Parathyroid adenoma (tissue), 2 donors: ENCODE results near the gene LPP.

Experiments used
- H2AFZ ChIP-seq: fragments of 300-600 bp; sonication (generic); one replicate; pipeline ENCODE4 v1.7.0; 2017; ENCODE audit warnings: antibody characterized with exemption, mild to moderate bottlenecking
- H3K27ac ChIP-seq: fragments of 300-600 bp; sonication (generic); one replicate; pipeline ENCODE4 v1.7.0; 2017
- H3K27me3 ChIP-seq: fragments of 300-600 bp; sonication (generic); one replicate; pipeline ENCODE4 v1.7.0; 2017; ENCODE audit warnings: low read length; ENCODE audit not compliant: control insufficient read depth, insufficient read depth
- H3K36me3 ChIP-seq: fragments of 300-600 bp; sonication (generic); one replicate; pipeline ENCODE4 v1.7.0; 2017; ENCODE audit warnings: low read length; ENCODE audit not compliant: control insufficient read depth, insufficient read depth
- H3K4me1 ChIP-seq: fragments of 300-600 bp; sonication (generic); one replicate; pipeline ENCODE4 v1.7.0; 2017; ENCODE audit warnings: control low read depth
- H3K4me2 ChIP-seq: fragments of 300-600 bp; sonication (generic); one replicate; pipeline ENCODE4 v1.7.0; 2017; ENCODE audit warnings: low read length
- H3K4me3 ChIP-seq: fragments of 300-600 bp; sonication (generic); one replicate; pipeline ENCODE4 v1.7.0; 2017; ENCODE audit warnings: low read depth, low read length
- H3K79me2 ChIP-seq: fragments of 300-600 bp; sonication (generic); one replicate; pipeline ENCODE4 v1.7.0; 2017; ENCODE audit warnings: control low read depth
- H3K9ac ChIP-seq: fragments of 300-600 bp; sonication (generic); one replicate; pipeline ENCODE4 v1.7.0; 2017; ENCODE audit warnings: mild to moderate bottlenecking
- H3K9me3 ChIP-seq: fragments of 300-600 bp; sonication (generic); one replicate; pipeline ENCODE4 v1.7.0; 2017; ENCODE audit warnings: low read length; ENCODE audit not compliant: control insufficient read depth
- TF ChIP-seq, protein P1 (sequence below): fragments of 300-600 bp; sonication (generic); IDR thresholded peaks from one replicate; pipeline ENCODE4 v1.7.0; 2017; ENCODE audit warnings: antibody characterized with exemption, mild to moderate bottlenecking
- donor health status: primary hyperparathyroidism.

LPP gene

GRCh38 chr3:188680189-188680588 is 526.2 kb downstream of the LPP start:
- Histone ChIP-seq H3K9me3 (no peaks in the 10 kb centered on the region), H3K27ac (no peak overlapping the region), H3K79me2 (no peaks in the 10 kb centered on the region), H3K27me3 (no peaks in the 10 kb centered on the region), H3K4me1 (peaks cover 9% of the 10 kb centered on the region), H2AFZ (no peak overlapping the region), H3K4me3 (no peak overlapping the region), H3K9ac (no peak overlapping the region), H3K36me3 (no peaks in the 10 kb centered on the region), H3K4me2 (peak overlapping the region; percentile 20)
- TF ChIP-seq, protein P1, sequence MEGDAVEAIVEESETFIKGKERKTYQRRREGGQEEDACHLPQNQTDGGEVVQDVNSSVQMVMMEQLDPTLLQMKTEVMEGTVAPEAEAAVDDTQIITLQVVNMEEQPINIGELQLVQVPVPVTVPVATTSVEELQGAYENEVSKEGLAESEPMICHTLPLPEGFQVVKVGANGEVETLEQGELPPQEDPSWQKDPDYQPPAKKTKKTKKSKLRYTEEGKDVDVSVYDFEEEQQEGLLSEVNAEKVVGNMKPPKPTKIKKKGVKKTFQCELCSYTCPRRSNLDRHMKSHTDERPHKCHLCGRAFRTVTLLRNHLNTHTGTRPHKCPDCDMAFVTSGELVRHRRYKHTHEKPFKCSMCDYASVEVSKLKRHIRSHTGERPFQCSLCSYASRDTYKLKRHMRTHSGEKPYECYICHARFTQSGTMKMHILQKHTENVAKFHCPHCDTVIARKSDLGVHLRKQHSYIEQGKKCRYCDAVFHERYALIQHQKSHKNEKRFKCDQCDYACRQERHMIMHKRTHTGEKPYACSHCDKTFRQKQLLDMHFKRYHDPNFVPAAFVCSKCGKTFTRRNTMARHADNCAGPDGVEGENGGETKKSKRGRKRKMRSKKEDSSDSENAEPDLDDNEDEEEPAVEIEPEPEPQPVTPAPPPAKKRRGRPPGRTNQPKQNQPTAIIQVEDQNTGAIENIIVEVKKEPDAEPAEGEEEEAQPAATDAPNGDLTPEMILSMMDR: no peak

GRCh38 chr3:188680605-188681004 is 526.6 kb downstream of the LPP start:
- TF ChIP-seq, protein P1: no peak
- Histone ChIP-seq H3K4me2 (no peak overlapping the region), H3K4me3 (no peak overlapping the region), H3K79me2 (no peaks in the 10 kb centered on the region), H3K27ac (no peak overlapping the region), H3K9ac (no peak overlapping the region), H3K36me3 (no peaks in the 10 kb centered on the region), H2AFZ (no peak overlapping the region), H3K27me3 (no peaks in the 10 kb centered on the region), H3K4me1 (peaks cover 9% of the 10 kb centered on the region), H3K9me3 (no peaks in the 10 kb centered on the region)

- Histone ChIP-seq H3K4me3 (no peak overlapping the region), H3K9me3 (no peaks in the 10 kb centered on the region), H3K4me2 (no peak overlapping the region), H3K27ac (no peak overlapping the region), H3K36me3 (no peaks in the 10 kb centered on the region), H2AFZ (no peak overlapping the region), H3K9ac (no peak overlapping the region), H3K79me2 (no peaks in the 10 kb centered on the region), H3K27me3 (no peaks in the 10 kb centered on the region), H3K4me1 (peaks cover 9% of the 10 kb centered on the region)
- TF ChIP-seq, protein P1: no peak
These were observed 528.4 kb downstream of the LPP start for GRCh38 chr3:188682316-188682715.

DNA sequence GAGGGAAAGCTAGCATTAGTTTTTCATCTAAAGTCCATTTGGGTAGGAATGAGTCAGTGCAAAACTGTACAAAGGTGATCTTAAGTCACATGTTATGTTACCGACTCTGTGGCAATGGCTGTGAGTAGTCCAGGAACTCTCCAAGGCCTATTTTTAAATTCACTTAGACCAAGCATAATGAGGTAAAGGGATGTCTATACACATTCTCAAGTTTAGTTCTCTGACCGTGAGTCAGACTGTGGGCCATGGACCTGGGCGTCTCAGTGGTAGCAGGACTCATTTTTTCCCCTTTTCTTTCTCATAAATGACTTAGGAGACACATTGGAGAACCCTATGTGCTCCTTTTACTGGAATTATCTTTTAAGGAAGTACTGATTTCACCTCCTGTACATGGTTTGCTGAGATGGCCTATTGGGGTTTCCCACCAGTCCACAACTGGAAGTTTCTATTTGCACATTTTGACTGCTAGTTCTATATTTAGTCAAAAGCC is 529.1 kb downstream of the LPP start:
- Histone ChIP-seq H3K4me1 (peaks cover 9% of the 10 kb centered on the region), H3K79me2 (no peaks in the 10 kb centered on the region), H3K4me3 (no peak overlapping the region), H3K27me3 (no peaks in the 10 kb centered on the region), H3K9me3 (no peaks in the 10 kb centered on the region), H3K27ac (peak overlapping the region; percentile 8), H3K9ac (no peak overlapping the region), H3K36me3 (no peaks in the 10 kb centered on the region), H2AFZ (no peak overlapping the region), H3K4me2 (no peak overlapping the region)
- TF ChIP-seq, protein P1: no peak

- peaks cover 9% of the 10 kb centered on the region for H3K4me1 ChIP-seq
- no peak overlapping the region for H3K4me2 ChIP-seq
- TF ChIP-seq, protein P1: no peak
- H3K36me3 ChIP-seq: no peaks in the 10 kb centered on the region
- no peak overlapping the region for H3K9ac ChIP-seq
- no peak overlapping the region for H2AFZ ChIP-seq
- H3K9me3 ChIP-seq: no peaks in the 10 kb centered on the region
- no peaks in the 10 kb centered on the region for H3K27me3 ChIP-seq
- no peaks in the 10 kb centered on the region for H3K79me2 ChIP-seq
- no peak overlapping the region for H3K4me3 ChIP-seq
- no peak overlapping the region for H3K27ac ChIP-seq
These were observed 530.3 kb downstream of the LPP start for GRCh38 chr3:188684276-188684675.
